Thoracic aorta (tissue), 2 donors: ENCODE results near the gene HMMR. TPM values are rescaled to one million over a fixed set of nuclear protein-coding genes. Genes with fewer than 3 reads are reported as not detected.
A peak's percentile ranks its signal among the peaks of the same experiment; 100 is the strongest.

ENCODE experiments used
- ATAC-seq: fragments of 150-250 bp; one replicate; pipeline ENCODE4 v1.8.0; 2017; ENCODE audit warnings: low read depth; ENCODE audit not compliant: insufficient number of reproducible peaks, low FRiP score
- DNase-seq: peaks from one replicate; pipeline ENCODE4 v3.0.0-alpha.2; 2020; ENCODE audit warnings: low spot score
- H3K27ac ChIP-seq, 2 donors: fragments of 200-600 bp; sonication (generic); 1 replicate in 1 of 2; 2 replicates in 1 of 2; pipeline ENCODE4 v1.5.1; 2016; ENCODE audit warnings: mild to moderate bottlenecking in 2 of 2, moderate library complexity in 2 of 2
- H3K27me3 ChIP-seq: fragments of 200-600 bp; sonication (generic); replicated peaks from 2 replicates; pipeline ENCODE4 v1.6.0; 2016; ENCODE audit warnings: mild to moderate bottlenecking; ENCODE audit not compliant: insufficient read depth
- H3K36me3 ChIP-seq: fragments of 200-600 bp; sonication (generic); one replicate; pipeline ENCODE4 v1.5.1; 2016
- H3K4me1 ChIP-seq, 2 donors: fragments of 200-600 bp; sonication (generic); 1 replicate in 1 of 2; 2 replicates in 1 of 2; pipeline versions ENCODE4 v1.5.1 to v1.6.0; 2016; ENCODE audit warnings: low read depth in 2 of 2, mild to moderate bottlenecking in 1 of 2; ENCODE audit not compliant: control insufficient read depth in 1 of 2
- H3K4me3 ChIP-seq: fragments of 200-600 bp; sonication (generic); 2 replicates; pipeline ENCODE4 v1.5.1; 2016; ENCODE audit warnings: mild to moderate bottlenecking
- H3K9me3 ChIP-seq: fragments of 200-600 bp; sonication (generic); 2 replicates; pipeline ENCODE4 v1.5.1; 2016
- CTCF ChIP-seq: fragments of 200-600 bp; sonication (generic); IDR thresholded peaks from one replicate; pipeline ENCODE4 v1.5.1; 2019; ENCODE audit warnings: antibody characterized with exemption
- total RNA-seq, 2 donors: library from RNA; depleted of rRNA; stranded (reverse); fragments of >200 nt; gene quantifications; one replicate each; pipeline versions ENCODE4 v1.1.0 to v1.2.3, GENCODE V29; 2016

Gene HMMR
- total RNA-seq, 2 donors from 2014 or later = 1.1 TPM; not detected in 1

- Histone ChIP-seq H3K27me3 (no peaks in the 10 kb centered on the region), H3K36me3 (no peaks in the 10 kb centered on the region), H3K27ac (no peak overlapping the region), H3K4me1 (no peaks in the 10 kb centered on the region), H3K4me3 (no peak overlapping the region), H3K9me3 (no peaks in the 10 kb centered on the region)
- ATAC-seq (no peak), DNase-seq (no peak)
- TF ChIP-seq CTCF = no peak
Observed at GRCh38 chr5:163489745-163490075, 29.3 kb downstream of the HMMR start.

GRCh38 chr5:163496286-163496685, 35.9 kb downstream of the HMMR start:
- H3K27ac ChIP-seq = no peak overlapping the region
- no peak overlapping the region for H3K4me3 ChIP-seq
- H3K27me3 ChIP-seq = no peaks in the 10 kb centered on the region
- TF ChIP-seq CTCF = no peak
- no peaks in the 10 kb centered on the region for H3K4me1 ChIP-seq
- no peaks in the 10 kb centered on the region for H3K36me3 ChIP-seq
- ATAC-seq (no peak), DNase-seq (no peak)
- H3K9me3 ChIP-seq = no peaks in the 10 kb centered on the region

GRCh38 chr5:163497315-163497714, 36.9 kb downstream of the HMMR start:
- no peak for TF ChIP-seq CTCF
- Histone ChIP-seq H3K9me3 (no peaks in the 10 kb centered on the region), H3K27me3 (no peaks in the 10 kb centered on the region), H3K4me3 (no peak overlapping the region), H3K4me1 (peaks cover 0 to 3% of the 10 kb centered on the region in 2 donors), H3K27ac (no peak overlapping the region), H3K36me3 (no peaks in the 10 kb centered on the region)
- ATAC-seq (no peak), DNase-seq (no peak)

- ATAC-seq = no peak
Observed at GRCh38 chr5:163498886-163499285, 38.5 kb downstream of the HMMR start.

GRCh38 chr5:163502521-163502920, 42.1 kb downstream of the HMMR start:
- ATAC-seq (no peak), DNase-seq (no peak)
- H3K36me3 ChIP-seq = no peaks in the 10 kb centered on the region
- no peak for TF ChIP-seq CTCF
- H3K4me3 ChIP-seq = peak overlapping the region; percentile 87
- no peaks in the 10 kb centered on the region for H3K27me3 ChIP-seq
- H3K4me1 ChIP-seq = peaks cover 14 to 21% of the 10 kb centered on the region in 2 donors
- peak overlapping the region; percentile 92 to 96 for H3K27ac ChIP-seq
- no peaks in the 10 kb centered on the region for H3K9me3 ChIP-seq

More at GRCh38 chr5:163498886-163499285, 38.5 kb downstream of the HMMR start:
- no peak overlapping the region for H3K27ac ChIP-seq
- H3K4me3 ChIP-seq = no peak overlapping the region
- H3K27me3 ChIP-seq = no peaks in the 10 kb centered on the region
- TF ChIP-seq CTCF = no peak
- no peaks in the 10 kb centered on the region for H3K9me3 ChIP-seq
- H3K4me1 ChIP-seq = peaks cover 8 to 10% of the 10 kb centered on the region in 2 donors
- H3K36me3 ChIP-seq = no peaks in the 10 kb centered on the region
- no peak for DNase-seq
